ENCODE data around the gene PON1. TPM values are rescaled to one million over a fixed set of nuclear protein-coding genes. Genes with fewer than 3 reads are reported as not detected.

The PON1 gene
- polyA plus RNA-seq, 1 donor from 2014 or later: 0.25 TPM

- Histone ChIP-seq H3F3A (ENCODE audit: insufficient read depth, low read length, poor library complexity, severe bottlenecking) (peaks cover 27% of the 10 kb centered on the region), H2AFZ (ENCODE audit: low read depth, low read length) (no peak overlapping the region), H4K20me1 (ENCODE audit: insufficient read depth) (no peaks in the 10 kb centered on the region), H3K27me3 (ENCODE audit: insufficient read depth, low read depth, low read length) (no peaks in the 10 kb centered on the region), H3K9ac (ENCODE audit: low read length) (peak overlapping the region; percentile 73), H3K9me2 (ENCODE audit: insufficient read depth, low read length) (no peaks in the 10 kb centered on the region), H3K9me3 (ENCODE audit: low read length) (no peaks in the 10 kb centered on the region), H3K4me2 (ENCODE audit: low read length) (peak overlapping the region; percentile 48), H3K79me2 (replicated peaks; ENCODE audit: insufficient read depth, low read length) (no peaks in the 10 kb centered on the region), H3K36me3 (ENCODE audit: insufficient read depth, low read length) (no peaks in the 10 kb centered on the region), H3K4me3 (ENCODE audit: low read length) (peak overlapping the region; percentile 33), H3K27ac (ENCODE audit: low read length) (peak overlapping the region; percentile 99)
- TF ChIP-seq REST (IDR thresholded peaks at IDR 0.05; ENCODE audit: borderline replicate concordance): peak; percentile 64
- peak; percentile 94 for TF ChIP-seq POLR2AphosphoS5 (IDR thresholded peaks at IDR 0.05)
- peak; percentile 33 for TF ChIP-seq CTCF (IDR thresholded peaks at IDR 0.05; ENCODE audit: poor library complexity, severe bottlenecking)
- peak; percentile 40 for TF ChIP-seq SMC3 (conservative IDR thresholded peaks at IDR 0.05; ENCODE audit: poor library complexity)
- no peak for TF ChIP-seq EZH2 (IDR thresholded peaks at IDR 0.05; ENCODE audit: borderline replicate concordance, insufficient read depth, low read length, poor library complexity, severe bottlenecking)
- TF ChIP-seq MXI1 (conservative IDR thresholded peaks at IDR 0.05; ENCODE audit: poor library complexity, severe bottlenecking): no peak
- peak; percentile 47 for TF ChIP-seq RAD21 (conservative IDR thresholded peaks at IDR 0.05)
- TF ChIP-seq TAF1 (IDR thresholded peaks at IDR 0.05; ENCODE audit: low read depth): no peak
- peak; percentile 99 for TF ChIP-seq EP300 (conservative IDR thresholded peaks at IDR 0.05; ENCODE audit: poor library complexity, severe bottlenecking)
Measured at GRCh38 chr7:95304990-95305389, 19.3 kb downstream of the PON1 start.

GRCh38 chr7:95303013-95303905 is 21.1 kb downstream of the PON1 start:
- H3K9me3 ChIP-seq (ENCODE audit: low read length): no peaks in the 10 kb centered on the region
- peak overlapping the region; percentile 99 for H3K27ac ChIP-seq (ENCODE audit: low read length)
- no peak overlapping the region for H3K4me2 ChIP-seq (ENCODE audit: low read length)
- H3K27me3 ChIP-seq (ENCODE audit: insufficient read depth, low read depth, low read length): no peaks in the 10 kb centered on the region
- peaks cover 21% of the 10 kb centered on the region for H3F3A ChIP-seq (ENCODE audit: insufficient read depth, low read length, poor library complexity, severe bottlenecking)
- no peaks in the 10 kb centered on the region for H4K20me1 ChIP-seq (ENCODE audit: insufficient read depth)
- peak overlapping the region; percentile 9 for H3K9ac ChIP-seq (ENCODE audit: low read length)
- H3K79me2 ChIP-seq (replicated peaks; ENCODE audit: insufficient read depth, low read length): no peaks in the 10 kb centered on the region
- TF ChIP-seq MXI1 (conservative IDR thresholded peaks at IDR 0.05; ENCODE audit: poor library complexity, severe bottlenecking) (no peak), TAF1 (IDR thresholded peaks at IDR 0.05; ENCODE audit: low read depth) (no peak), CTCF (IDR thresholded peaks at IDR 0.05; ENCODE audit: poor library complexity, severe bottlenecking) (no peak), EP300 (conservative IDR thresholded peaks at IDR 0.05; ENCODE audit: poor library complexity, severe bottlenecking) (no peak), SMC3 (conservative IDR thresholded peaks at IDR 0.05; ENCODE audit: poor library complexity) (no peak), REST (IDR thresholded peaks at IDR 0.05; ENCODE audit: borderline replicate concordance) (no peak), EZH2 (IDR thresholded peaks at IDR 0.05; ENCODE audit: borderline replicate concordance, insufficient read depth, low read length, poor library complexity, severe bottlenecking) (no peak), RAD21 (conservative IDR thresholded peaks at IDR 0.05) (no peak), POLR2AphosphoS5 (IDR thresholded peaks at IDR 0.05) (no peak)
- no peak overlapping the region for H3K4me3 ChIP-seq (ENCODE audit: low read length)
- no peak overlapping the region for H2AFZ ChIP-seq (ENCODE audit: low read depth, low read length)
- H3K36me3 ChIP-seq (ENCODE audit: insufficient read depth, low read length): no peaks in the 10 kb centered on the region
- H3K9me2 ChIP-seq (ENCODE audit: insufficient read depth, low read length): no peaks in the 10 kb centered on the region

All from neural cell (in vitro differentiated cells).